B cell (primary cell): ENCODE data around the gene MYL5.

Source experiments
- EZH2 ChIP-seq: IDR thresholded peaks from 2 replicates; pipeline ENCODE4 v1.6.1; 2012; ENCODE audit warnings: borderline replicate concordance, low read depth, mild to moderate bottlenecking, moderate library complexity, low read length; ENCODE audit not compliant: insufficient read depth, poor library complexity, severe bottlenecking
- TF ChIP-seq, protein P1 (sequence below): fragments of 200-600 bp; IDR thresholded peaks from one replicate; pipeline ENCODE4 v1.8.0; 2022; ENCODE audit warnings: antibody characterized with exemption, mild to moderate bottlenecking

DNA sequence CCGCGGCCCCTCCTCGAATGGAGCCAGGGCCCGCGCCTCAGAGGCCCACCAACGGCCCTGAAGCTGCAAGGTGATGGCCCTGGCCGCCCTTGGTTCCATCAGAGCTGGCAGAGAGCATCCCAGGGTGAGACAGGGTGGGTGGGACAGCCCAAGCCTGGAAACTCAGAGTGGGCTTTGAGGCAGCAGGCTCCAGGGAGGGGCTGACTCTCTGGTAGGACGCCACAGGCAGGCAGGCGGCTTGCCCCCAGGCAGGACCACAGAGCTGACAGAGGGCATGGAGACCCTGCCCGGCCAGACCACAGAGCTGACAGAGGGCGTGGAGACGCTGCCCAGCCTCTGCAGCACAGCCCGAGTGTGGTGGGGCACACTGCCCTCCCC is 4.8 kb downstream of the MYL5 start:
- TF ChIP-seq, protein P1, sequence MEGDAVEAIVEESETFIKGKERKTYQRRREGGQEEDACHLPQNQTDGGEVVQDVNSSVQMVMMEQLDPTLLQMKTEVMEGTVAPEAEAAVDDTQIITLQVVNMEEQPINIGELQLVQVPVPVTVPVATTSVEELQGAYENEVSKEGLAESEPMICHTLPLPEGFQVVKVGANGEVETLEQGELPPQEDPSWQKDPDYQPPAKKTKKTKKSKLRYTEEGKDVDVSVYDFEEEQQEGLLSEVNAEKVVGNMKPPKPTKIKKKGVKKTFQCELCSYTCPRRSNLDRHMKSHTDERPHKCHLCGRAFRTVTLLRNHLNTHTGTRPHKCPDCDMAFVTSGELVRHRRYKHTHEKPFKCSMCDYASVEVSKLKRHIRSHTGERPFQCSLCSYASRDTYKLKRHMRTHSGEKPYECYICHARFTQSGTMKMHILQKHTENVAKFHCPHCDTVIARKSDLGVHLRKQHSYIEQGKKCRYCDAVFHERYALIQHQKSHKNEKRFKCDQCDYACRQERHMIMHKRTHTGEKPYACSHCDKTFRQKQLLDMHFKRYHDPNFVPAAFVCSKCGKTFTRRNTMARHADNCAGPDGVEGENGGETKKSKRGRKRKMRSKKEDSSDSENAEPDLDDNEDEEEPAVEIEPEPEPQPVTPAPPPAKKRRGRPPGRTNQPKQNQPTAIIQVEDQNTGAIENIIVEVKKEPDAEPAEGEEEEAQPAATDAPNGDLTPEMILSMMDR: no peak
- no peak for TF ChIP-seq EZH2
